Activated T-helper 2 cell treated with anti-CD3 and anti-CD28 coated beads, Interferon-gamma antibody, Interleukin-2, Interleukin-4, amounts not matched to agents 10 μg/mL and 5 μg/mL and 100 μg/mL, durations not matched to agents 14 hours and 24 hours and 36 hours (primary cell): Measurements from ENCODE around the gene ELFN2. TPM values are rescaled to one million over a fixed set of nuclear protein-coding genes. Genes with fewer than 3 reads are reported as not detected.

ENCODE experiments used
- DNase-seq: peaks from one replicate; pipeline ENCODE4 v3.0.0; 2021; ENCODE audit warnings: low spot score
- H3K27ac Mint-ChIP-seq: one replicate; pipeline ENCODE4 v1.8.0; 2021; ENCODE audit warnings: mixed read lengths
- H3K27me3 Mint-ChIP-seq: one replicate; pipeline ENCODE4 v1.8.0; 2021; ENCODE audit warnings: low read depth, mixed read lengths
- H3K36me3 Mint-ChIP-seq: one replicate; pipeline ENCODE4 v1.8.0; 2021; ENCODE audit warnings: low read depth, mixed read lengths
- H3K4me1 Mint-ChIP-seq: one replicate; pipeline ENCODE4 v1.8.0; 2021; ENCODE audit warnings: low read depth, mixed read lengths
- H3K4me3 Mint-ChIP-seq: one replicate; pipeline ENCODE4 v1.8.0; 2021; ENCODE audit warnings: low read depth, mild to moderate bottlenecking, moderate library complexity, mixed read lengths
- H3K9me3 Mint-ChIP-seq: one replicate; pipeline ENCODE4 v1.8.0; 2021; ENCODE audit warnings: mixed read lengths
- intact Hi-C: fragments of 100-400 bp; cut with micrococcal nuclease; formaldehyde crosslinking; loops from one replicate; pipeline ENCODE4 v1.15.1; 2023
- total RNA-seq: library from RNA; stranded (reverse); gene quantifications from 2 replicates; pipeline ENCODE4 v1.2.3, GENCODE V29; 2022

The ELFN2 gene
- total RNA-seq, 1 donor from 2014 or later, result 0.11 TPM

- intact Hi-C loops, result no loop called here
- no peaks in the 10 kb centered on the region for H3K36me3 Mint-ChIP-seq
- H3K4me3 Mint-ChIP-seq, result no peak overlapping the region
- no peak for DNase-seq
- no peaks in the 10 kb centered on the region for H3K9me3 Mint-ChIP-seq
- H3K27me3 Mint-ChIP-seq, result no peaks in the 10 kb centered on the region
- no peaks in the 10 kb centered on the region for H3K4me1 Mint-ChIP-seq
- H3K27ac Mint-ChIP-seq, result no peak overlapping the region
These were observed 30.1 kb downstream of the ELFN2 start for GRCh38 chr22:37397226-37397625.

GRCh38 chr22:37396488-37397084, 30.7 kb downstream of the ELFN2 start:
- H3K27me3 Mint-ChIP-seq, result no peaks in the 10 kb centered on the region
- no peak overlapping the region for H3K27ac Mint-ChIP-seq
- no peak for DNase-seq
- no peaks in the 10 kb centered on the region for H3K9me3 Mint-ChIP-seq
- no peaks in the 10 kb centered on the region for H3K4me1 Mint-ChIP-seq
- intact Hi-C loops, result no loop called here
- H3K4me3 Mint-ChIP-seq, result no peak overlapping the region
- no peaks in the 10 kb centered on the region for H3K36me3 Mint-ChIP-seq

DNA sequence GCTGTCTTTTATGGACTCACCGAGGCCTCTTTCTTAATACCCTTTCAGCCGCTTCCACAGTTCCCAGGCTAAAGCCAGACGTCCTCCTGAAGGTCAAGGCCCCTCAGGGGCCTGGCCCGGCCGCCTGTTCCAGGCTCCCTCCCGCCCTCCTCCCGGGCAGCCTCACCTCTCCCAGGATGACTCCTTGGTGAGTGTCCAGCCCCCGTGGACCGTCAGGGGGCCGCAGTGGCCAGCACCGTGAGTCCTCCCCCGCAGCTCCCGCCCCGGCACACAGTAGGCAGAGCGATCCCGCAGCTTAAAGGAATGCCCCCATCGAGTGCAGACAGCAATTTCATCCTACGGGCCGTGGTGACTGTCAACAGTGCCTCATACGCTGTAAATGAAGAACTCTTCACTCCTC, 32.9 kb downstream of the ELFN2 start:
- intact Hi-C loops, result no loop called here

GRCh38 chr22:37393746-37394145, 33.5 kb downstream of the ELFN2 start:
- Mint-ChIP-seq H3K36me3 (no peaks in the 10 kb centered on the region), H3K4me3 (no peak overlapping the region), H3K4me1 (no peaks in the 10 kb centered on the region), H3K9me3 (no peaks in the 10 kb centered on the region), H3K27ac (no peak overlapping the region), H3K27me3 (no peaks in the 10 kb centered on the region)
- no peak for DNase-seq
- intact Hi-C loops, result no loop called here

More for the DNA sequence above, 32.9 kb downstream of the ELFN2 start:
- Mint-ChIP-seq H3K36me3 (no peaks in the 10 kb centered on the region), H3K9me3 (no peaks in the 10 kb centered on the region), H3K4me1 (no peaks in the 10 kb centered on the region), H3K27ac (no peak overlapping the region), H3K4me3 (no peak overlapping the region), H3K27me3 (no peaks in the 10 kb centered on the region)
- no peak for DNase-seq

- Mint-ChIP-seq H3K4me1 (no peaks in the 10 kb centered on the region), H3K9me3 (no peaks in the 10 kb centered on the region), H3K4me3 (no peak overlapping the region), H3K27me3 (no peaks in the 10 kb centered on the region), H3K27ac (no peak overlapping the region), H3K36me3 (no peaks in the 10 kb centered on the region)
- intact Hi-C loops, result no loop called here
- DNase-seq, result no peak
These were observed 34.5 kb downstream of the ELFN2 start for GRCh38 chr22:37392721-37393328.

DNA sequence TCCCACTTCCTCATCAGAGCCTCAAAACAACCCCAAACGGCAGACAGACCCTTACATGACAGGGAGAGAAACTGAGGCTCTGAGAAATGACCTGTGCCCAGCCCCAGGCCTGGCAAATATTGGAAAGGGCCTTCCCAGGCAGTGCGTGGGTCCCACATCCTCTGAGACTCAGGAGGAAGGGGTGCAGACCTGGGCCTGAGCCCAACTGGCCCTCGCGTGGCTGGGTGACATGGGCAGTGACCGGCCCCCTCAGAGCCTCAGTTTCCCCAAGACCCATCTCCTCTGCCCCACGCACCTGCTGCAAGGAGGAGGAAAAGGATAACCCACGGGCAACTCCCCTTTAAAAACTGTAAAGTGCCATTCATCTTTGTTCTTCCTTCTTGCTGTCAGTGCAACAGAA, 35.6 kb downstream of the ELFN2 start:
- H3K27me3 Mint-ChIP-seq, result no peaks in the 10 kb centered on the region
- DNase-seq, result no peak
- intact Hi-C loops, result no loop called here
- H3K4me1 Mint-ChIP-seq, result no peaks in the 10 kb centered on the region
- no peak overlapping the region for H3K4me3 Mint-ChIP-seq
- H3K27ac Mint-ChIP-seq, result no peak overlapping the region
- H3K36me3 Mint-ChIP-seq, result no peaks in the 10 kb centered on the region
- no peaks in the 10 kb centered on the region for H3K9me3 Mint-ChIP-seq

DNA sequence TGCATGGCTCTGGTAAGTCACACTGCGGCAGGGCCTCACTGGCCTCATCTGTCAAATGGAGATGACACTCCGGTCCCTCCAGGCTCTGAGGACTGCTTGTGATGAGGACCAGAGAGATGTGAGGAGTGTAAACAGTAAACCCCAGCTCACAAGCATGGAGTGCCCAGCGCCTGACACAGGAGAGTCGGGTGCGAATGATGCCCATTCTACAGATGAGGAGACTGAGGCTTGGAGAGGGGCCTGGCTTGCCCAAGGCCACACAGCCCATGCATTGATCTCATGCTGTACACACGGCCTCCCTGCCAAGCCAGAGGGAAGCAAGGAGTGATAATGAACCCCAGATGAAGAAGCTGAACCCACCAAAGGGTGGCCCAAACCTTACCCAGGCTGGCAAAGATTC, 37.2 kb downstream of the ELFN2 start:
- no peak for DNase-seq
- H3K4me1 Mint-ChIP-seq, result no peaks in the 10 kb centered on the region
- intact Hi-C loops, result no loop called here
- H3K27me3 Mint-ChIP-seq, result no peaks in the 10 kb centered on the region
- no peaks in the 10 kb centered on the region for H3K36me3 Mint-ChIP-seq
- H3K27ac Mint-ChIP-seq, result no peak overlapping the region
- no peaks in the 10 kb centered on the region for H3K9me3 Mint-ChIP-seq
- no peak overlapping the region for H3K4me3 Mint-ChIP-seq

DNA sequence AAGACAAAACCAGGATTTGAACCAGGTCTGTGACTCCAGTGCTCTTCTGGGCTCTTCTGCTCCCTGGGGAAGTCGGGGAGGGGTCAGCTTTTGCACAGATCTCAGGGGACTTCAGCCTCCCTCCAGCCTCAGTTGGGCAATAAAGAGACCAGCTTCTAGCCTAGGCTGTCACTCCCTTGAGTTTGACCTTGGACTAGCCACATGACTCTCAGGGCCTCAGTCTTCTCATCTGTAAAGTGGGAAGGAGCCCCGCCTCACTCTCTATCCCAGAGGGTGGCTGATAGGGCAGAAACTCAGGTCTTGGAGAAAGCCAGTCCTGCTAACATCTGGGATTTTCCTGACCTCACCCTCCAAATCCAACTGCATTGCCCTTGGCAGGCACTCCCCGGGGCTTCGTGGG, 38.7 kb downstream of the ELFN2 start:
- no peaks in the 10 kb centered on the region for H3K36me3 Mint-ChIP-seq
- H3K4me3 Mint-ChIP-seq, result no peak overlapping the region
- H3K9me3 Mint-ChIP-seq, result no peaks in the 10 kb centered on the region
- H3K27me3 Mint-ChIP-seq, result no peaks in the 10 kb centered on the region
- intact Hi-C loops, result no loop called here
- H3K27ac Mint-ChIP-seq, result no peak overlapping the region
- DNase-seq, result no peak
- H3K4me1 Mint-ChIP-seq, result no peaks in the 10 kb centered on the region

- Mint-ChIP-seq H3K36me3 (no peaks in the 10 kb centered on the region), H3K4me1 (no peaks in the 10 kb centered on the region), H3K4me3 (no peak overlapping the region), H3K27ac (no peak overlapping the region), H3K27me3 (no peaks in the 10 kb centered on the region), H3K9me3 (no peaks in the 10 kb centered on the region)
- intact Hi-C loops, result no loop called here
- no peak for DNase-seq
These were observed 39.5 kb downstream of the ELFN2 start for GRCh38 chr22:37387793-37388192.

- no peaks in the 10 kb centered on the region for H3K4me1 Mint-ChIP-seq
- no peaks in the 10 kb centered on the region for H3K27me3 Mint-ChIP-seq
- intact Hi-C loops, result no loop called here
- no peak overlapping the region for H3K4me3 Mint-ChIP-seq
- no peaks in the 10 kb centered on the region for H3K9me3 Mint-ChIP-seq
- no peak overlapping the region for H3K27ac Mint-ChIP-seq
- H3K36me3 Mint-ChIP-seq, result no peaks in the 10 kb centered on the region
- DNase-seq, result no peak
These were observed 40.8 kb downstream of the ELFN2 start for GRCh38 chr22:37386441-37386840.

DNA sequence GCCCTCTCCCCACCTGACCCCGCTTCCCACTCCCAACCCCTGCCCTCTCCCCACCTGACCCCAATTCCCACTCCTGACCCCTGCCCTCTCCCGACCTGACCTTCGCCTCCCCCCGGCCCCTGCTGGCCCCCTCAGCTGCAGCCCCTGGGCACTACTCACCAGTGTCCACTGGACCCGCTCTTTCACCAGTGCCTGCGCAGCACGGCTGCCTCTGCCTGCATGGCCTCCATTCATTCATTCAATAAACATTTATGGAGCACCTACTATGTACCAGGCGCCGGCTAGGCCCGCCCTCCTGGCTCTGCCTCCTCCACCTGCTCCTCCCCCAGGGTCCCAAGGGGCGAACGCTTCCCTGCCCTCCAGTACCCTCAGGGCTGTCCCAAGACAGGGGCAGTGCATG, 42.6 kb downstream of the ELFN2 start:
- no peak for DNase-seq
- no peaks in the 10 kb centered on the region for H3K27me3 Mint-ChIP-seq
- intact Hi-C loops, result no loop called here
- H3K27ac Mint-ChIP-seq, result no peak overlapping the region
- H3K36me3 Mint-ChIP-seq, result no peaks in the 10 kb centered on the region
- no peaks in the 10 kb centered on the region for H3K4me1 Mint-ChIP-seq
- no peaks in the 10 kb centered on the region for H3K9me3 Mint-ChIP-seq
- H3K4me3 Mint-ChIP-seq, result no peak overlapping the region

GRCh38 chr22:37383341-37383740, 43.9 kb downstream of the ELFN2 start:
- no peak for DNase-seq
- Mint-ChIP-seq H3K27ac (no peak overlapping the region), H3K27me3 (peaks cover 5% of the 10 kb centered on the region), H3K4me1 (no peaks in the 10 kb centered on the region), H3K36me3 (no peaks in the 10 kb centered on the region), H3K9me3 (no peaks in the 10 kb centered on the region), H3K4me3 (no peak overlapping the region)
- intact Hi-C loops, result no loop called here

DNA sequence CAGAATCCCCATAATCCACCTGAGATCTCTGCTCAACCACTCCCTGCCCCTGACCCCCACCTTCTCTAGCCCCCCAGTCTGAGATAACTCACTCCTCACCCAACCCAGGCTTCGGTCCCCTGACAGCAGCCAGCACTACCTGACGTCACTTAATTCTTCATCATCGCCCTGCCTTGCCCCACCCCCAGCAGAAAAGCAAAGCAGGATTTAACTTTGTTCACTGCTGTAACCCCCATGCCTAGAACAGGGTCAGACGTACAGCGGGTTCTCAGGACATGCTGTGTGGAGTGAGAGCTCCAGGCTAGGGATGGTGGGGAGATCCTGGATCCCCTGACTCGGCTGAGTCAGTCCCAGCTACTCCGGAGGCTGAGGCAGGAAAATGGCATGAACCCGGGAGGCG, 45.8 kb downstream of the ELFN2 start:
- Mint-ChIP-seq H3K4me1 (no peaks in the 10 kb centered on the region), H3K9me3 (no peaks in the 10 kb centered on the region), H3K36me3 (no peaks in the 10 kb centered on the region), H3K27me3 (peaks cover 9% of the 10 kb centered on the region), H3K4me3 (no peak overlapping the region), H3K27ac (no peak overlapping the region)
- intact Hi-C loops, result no loop called here
- DNase-seq, result no peak

DNA sequence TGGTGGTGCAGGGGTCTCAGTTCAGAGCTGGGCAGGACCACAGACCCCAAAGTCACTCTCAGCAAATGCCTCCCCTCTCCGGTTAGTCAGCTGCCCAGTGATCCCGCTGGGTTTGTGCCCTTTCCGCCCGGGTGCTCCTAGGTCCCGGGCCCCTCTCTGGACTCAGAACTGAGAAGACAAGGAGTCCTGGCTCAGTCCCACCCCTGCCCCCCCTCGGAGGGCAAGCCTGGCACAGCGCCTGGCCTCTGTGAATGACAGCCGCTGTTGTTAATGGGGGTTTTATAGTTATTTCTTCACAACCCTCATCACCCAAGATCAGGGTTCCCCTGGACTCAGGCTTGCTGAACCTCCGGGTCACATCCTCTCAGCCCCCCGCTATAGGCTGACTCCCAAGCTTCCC, 47.6 kb downstream of the ELFN2 start:
- Mint-ChIP-seq H3K27ac (no peak overlapping the region), H3K4me1 (no peaks in the 10 kb centered on the region), H3K4me3 (no peak overlapping the region), H3K9me3 (no peaks in the 10 kb centered on the region), H3K36me3 (no peaks in the 10 kb centered on the region), H3K27me3 (peaks cover 9% of the 10 kb centered on the region)
- intact Hi-C loops, result no loop called here
- DNase-seq, result no peak
